ENCODE data around the gene HMMR.

The HMMR gene

GRCh38 chr5:163445345-163445744 lies 15.1 kb upstream of the HMMR start:
- Histone ChIP-seq H3K27ac (no peak overlapping the region), H3K4me3 (IDR thresholded peaks at IDR 0.05; ENCODE audit: insufficient read depth, low read depth, low read length) (no peak overlapping the region), H3K27me3 (ENCODE audit: insufficient read depth, low read depth) (no peaks in the 10 kb centered on the region), H3K4me1 (ENCODE audit: low read depth, poor library complexity, severe bottlenecking) (peaks cover 16% of the 10 kb centered on the region), H3K79me2 (ENCODE audit: insufficient read depth, low read depth) (peaks cover 17% of the 10 kb centered on the region), H4K20me1 (ENCODE audit: insufficient read depth) (no peaks in the 10 kb centered on the region), H3K9ac (no peak overlapping the region), H3K36me3 (ENCODE audit: insufficient read depth) (peaks cover 12% of the 10 kb centered on the region; the same call in 1 of the 2 replicates), H2AFZ (ENCODE audit: low read depth) (no peak overlapping the region), H3K4me2 (no peak overlapping the region)
- TF ChIP-seq CTCF (conservative IDR thresholded peaks at IDR 0.05; ENCODE audit: low read depth, low read length) = no peak

GRCh38 chr5:163447191-163447590 lies 13.2 kb upstream of the HMMR start:
- Histone ChIP-seq H3K9ac (no peak overlapping the region), H3K27me3 (ENCODE audit: insufficient read depth, low read depth) (no peaks in the 10 kb centered on the region), H3K4me3 (IDR thresholded peaks at IDR 0.05; ENCODE audit: insufficient read depth, low read depth, low read length) (no peak overlapping the region), H2AFZ (ENCODE audit: low read depth) (no peak overlapping the region), H3K27ac (no peak overlapping the region), H3K4me2 (no peak overlapping the region), H3K4me1 (ENCODE audit: low read depth, poor library complexity, severe bottlenecking) (no peaks in the 10 kb centered on the region), H3K79me2 (ENCODE audit: insufficient read depth, low read depth) (no peaks in the 10 kb centered on the region), H4K20me1 (ENCODE audit: insufficient read depth) (no peaks in the 10 kb centered on the region), H3K36me3 (ENCODE audit: insufficient read depth) (peaks cover 7% of the 10 kb centered on the region; the same call in 1 of the 2 replicates)
- no peak for TF ChIP-seq CTCF (conservative IDR thresholded peaks at IDR 0.05; ENCODE audit: low read depth, low read length)

GRCh38 chr5:163447875-163448274 lies 12.6 kb upstream of the HMMR start:
- Histone ChIP-seq H3K27ac (no peak overlapping the region), H3K4me3 (IDR thresholded peaks at IDR 0.05; ENCODE audit: insufficient read depth, low read depth, low read length) (no peak overlapping the region), H3K9ac (no peak overlapping the region), H2AFZ (ENCODE audit: low read depth) (no peak overlapping the region), H3K79me2 (ENCODE audit: insufficient read depth, low read depth) (no peaks in the 10 kb centered on the region), H3K4me2 (no peak overlapping the region), H3K27me3 (ENCODE audit: insufficient read depth, low read depth) (no peaks in the 10 kb centered on the region), H4K20me1 (ENCODE audit: insufficient read depth) (no peaks in the 10 kb centered on the region), H3K36me3 (ENCODE audit: insufficient read depth) (no peaks in the 10 kb centered on the region), H3K4me1 (ENCODE audit: low read depth, poor library complexity, severe bottlenecking) (no peaks in the 10 kb centered on the region)
- TF ChIP-seq CTCF (conservative IDR thresholded peaks at IDR 0.05; ENCODE audit: low read depth, low read length) = no peak

- Histone ChIP-seq H3K4me1 (ENCODE audit: low read depth, poor library complexity, severe bottlenecking) (no peaks in the 10 kb centered on the region), H3K4me3 (IDR thresholded peaks at IDR 0.05; ENCODE audit: insufficient read depth, low read depth, low read length) (no peak overlapping the region), H3K27ac (no peak overlapping the region), H4K20me1 (ENCODE audit: insufficient read depth) (no peaks in the 10 kb centered on the region), H3K9ac (no peak overlapping the region), H2AFZ (ENCODE audit: low read depth) (no peak overlapping the region), H3K36me3 (ENCODE audit: insufficient read depth) (no peaks in the 10 kb centered on the region), H3K27me3 (ENCODE audit: insufficient read depth, low read depth) (no peaks in the 10 kb centered on the region), H3K79me2 (ENCODE audit: insufficient read depth, low read depth) (no peaks in the 10 kb centered on the region), H3K4me2 (no peak overlapping the region)
- TF ChIP-seq CTCF (conservative IDR thresholded peaks at IDR 0.05; ENCODE audit: low read depth, low read length) = no peak
Observed at GRCh38 chr5:163448491-163448890, 11.9 kb upstream of the HMMR start.
